CD14-positive monocyte (primary cell): Measurements from ENCODE around the gene COX15. TPM values are rescaled to one million over a fixed set of nuclear protein-coding genes. Genes with fewer than 3 reads are reported as not detected.

Experiments used
- DNase-seq, 3 donors: peaks; one replicate each; pipeline ENCODE4 v3.0.0-alpha.2; 2011 to 2022
- H2AFZ ChIP-seq: 2 replicates; pipeline ENCODE4 v1.6.0; 2012; ENCODE audit warnings: mild to moderate bottlenecking, low read depth, low read length, inconsistent platforms; ENCODE audit not compliant: insufficient read depth, poor library complexity, severe bottlenecking
- H3K27ac ChIP-seq, 2 donors: 1 replicate in 1 of 2; 2 replicates in 1 of 2; pipeline ENCODE4 v1.5.1; 2012 to 2013; ENCODE audit warnings: low read length in 2 of 2, control low read depth in 1 of 2, inconsistent platforms in 1 of 2, low read depth in 1 of 2, mild to moderate bottlenecking in 1 of 2
- H3K27me3 ChIP-seq, 2 donors: one replicate each; pipeline versions ENCODE4 v1.6.0 to v1.6.1; 2011 to 2013; ENCODE audit warnings: low read length in 2 of 2; ENCODE audit not compliant: control insufficient read depth in 2 of 2, insufficient read depth in 2 of 2
- H3K36me3 ChIP-seq, 2 donors: replicated peaks in 1 of 2; 1 replicate in 1 of 2; 2 replicates in 1 of 2; pipeline versions ENCODE4 v1.5.1 to v1.6.1; 2012 to 2013; ENCODE audit warnings: low read length in 2 of 2, control low read depth in 1 of 2, inconsistent platforms in 1 of 2, mild to moderate bottlenecking in 1 of 2; ENCODE audit not compliant: insufficient read depth in 2 of 2, control insufficient read depth in 1 of 2
- H3K4me1 ChIP-seq, 2 donors: 1 replicate in 1 of 2; 2 replicates in 1 of 2; pipeline versions ENCODE4 v1.5.1 to v1.6.1; 2012 to 2013; ENCODE audit warnings: low read length in 2 of 2, control low read depth in 1 of 2, inconsistent platforms in 1 of 2, mild to moderate bottlenecking in 1 of 2, moderate library complexity in 1 of 2; ENCODE audit not compliant: insufficient read depth in 2 of 2, control insufficient read depth in 1 of 2
- H3K4me2 ChIP-seq: replicated peaks from 2 replicates; pipeline ENCODE3; 2012; ENCODE audit warnings: low read length, moderate library complexity, mild to moderate bottlenecking; ENCODE audit not compliant: poor library complexity, severe bottlenecking; ENCODE audit errors: extremely low read depth
- H3K4me3 ChIP-seq, 3 experiments: fragments of 200-600 bp in 1 of 3; sonication (generic) in 1 of 3; replicated peaks in 1 of 3; 1 replicate in 2 of 3; 2 replicates in 1 of 3; pipeline ENCODE4 v1.5.1; 2011 to 2013; ENCODE audit warnings: low read length in 3 of 3, mild to moderate bottlenecking in 3 of 3, control low read depth in 2 of 3, low read depth in 2 of 3, inconsistent platforms in 1 of 3, moderate library complexity in 1 of 3
- H3K79me2 ChIP-seq: 2 replicates; pipeline ENCODE4 v1.6.0; 2012; ENCODE audit warnings: mild to moderate bottlenecking, control low read depth, inconsistent platforms, low read length, moderate library complexity; ENCODE audit not compliant: insufficient read depth
- H3K9ac ChIP-seq: 2 replicates; pipeline ENCODE4 v1.6.0; 2017; ENCODE audit warnings: low read length, mild to moderate bottlenecking; ENCODE audit not compliant: insufficient read depth, poor library complexity, severe bottlenecking
- H3K9me3 ChIP-seq, 2 donors: replicated peaks in 1 of 2; 1 replicate in 1 of 2; 2 replicates in 1 of 2; pipeline versions ENCODE4 v1.5.1 to v1.6.1; 2012 to 2013; ENCODE audit warnings: low read length in 2 of 2, control low read depth in 1 of 2; ENCODE audit not compliant: control insufficient read depth in 1 of 2, insufficient read depth in 1 of 2
- H4K20me1 ChIP-seq: 2 replicates; pipeline ENCODE4 v1.6.0; 2012; ENCODE audit warnings: mild to moderate bottlenecking, low read length, control low read depth, moderate library complexity; ENCODE audit not compliant: insufficient read depth
- H3K27ac Mint-ChIP-seq, 7 donors: one replicate each; pipeline ENCODE4 v1.8.0; 2020; ENCODE audit warnings: mild to moderate bottlenecking in 7 of 7, mixed read lengths in 7 of 7, moderate library complexity in 6 of 7, inconsistent platforms in 2 of 7
- H3K27me3 Mint-ChIP-seq, 3 donors: one replicate each; pipeline ENCODE4 v1.8.0; 2021 to 2022; ENCODE audit warnings: low read depth in 3 of 3, mild to moderate bottlenecking in 3 of 3, mixed read lengths in 3 of 3, moderate library complexity in 3 of 3, inconsistent platforms in 1 of 3
- H3K36me3 Mint-ChIP-seq, 2 donors: one replicate each; pipeline ENCODE4 v1.8.0; 2020; ENCODE audit warnings: mixed read lengths in 2 of 2, inconsistent platforms in 1 of 2, mild to moderate bottlenecking in 1 of 2
- H3K4me1 Mint-ChIP-seq: one replicate; pipeline ENCODE4 v1.8.0; 2020; ENCODE audit warnings: mild to moderate bottlenecking, mixed read lengths
- H3K4me3 Mint-ChIP-seq, 2 donors: one replicate each; pipeline ENCODE4 v1.8.0; 2020; ENCODE audit warnings: mild to moderate bottlenecking in 2 of 2, mixed read lengths in 2 of 2, moderate library complexity in 1 of 2
- H3K9me3 Mint-ChIP-seq, 7 donors: one replicate each; pipeline ENCODE4 v1.8.0; 2020 to 2022; ENCODE audit warnings: mixed read lengths in 7 of 7, mild to moderate bottlenecking in 6 of 7, moderate library complexity in 6 of 7, inconsistent platforms in 2 of 7
- CTCF ChIP-seq: fragments of 200-600 bp; IDR thresholded peaks from one replicate; pipeline ENCODE4 v1.8.0; 2022; ENCODE audit warnings: antibody characterized with exemption, mild to moderate bottlenecking
- WGBS: methylation state at CpG from one replicate; pipeline ENCODE4 v1.1.5; 2013; ENCODE audit warnings: missing lambda C conversion rate; ENCODE audit not compliant: insufficient coverage; 5-methylcytosine and 5-hydroxymethylcytosine counted together
- intact Hi-C, 2 donors: fragments of 100-400 bp; cut with micrococcal nuclease; formaldehyde crosslinking; loops; one replicate each; pipeline versions ENCODE4 v1.15.0 to v1.15.1; 2023
- polyA plus RNA-seq, 3 donors: library from polyadenylated mRNA; depleted of rRNA in 1 of 3; unstranded in 2 of 3; stranded (reverse) in 1 of 3; fragments of 300-500 nt in 2 of 3; fragments of >200 nt in 1 of 3; fragmentation: Illumina TruSeq in 2 of 3; gene quantifications; 1 replicate in 2 of 3; 2 replicates in 1 of 3; pipeline ENCODE4 v1.2.3, GENCODE V29; 2012 to 2021

Gene COX15
- polyA plus RNA-seq, 3 donors: 10.6 to 37.6 (median 35.7) TPM

- Histone ChIP-seq H3K79me2 (no peaks in the 10 kb centered on the region), H4K20me1 (no peaks in the 10 kb centered on the region), H3K4me2 (no peak overlapping the region), H3K27ac (no peak overlapping the region), H3K4me1 (peaks cover 30 to 43% of the 10 kb centered on the region in 2 donors), H3K27me3 (no peaks in the 10 kb centered on the region), H2AFZ (no peak overlapping the region), H3K9me3 (no peaks in the 10 kb centered on the region), H3K4me3 (no peak overlapping the region), H3K9ac (no peak overlapping the region), H3K36me3 (no peaks in the 10 kb centered on the region)
- peaks cover 42% of the 10 kb centered on the region for H3K4me1 Mint-ChIP-seq
- H3K9me3 Mint-ChIP-seq: peaks cover 0 to 1% (median 0%) of the 10 kb centered on the region in 7 donors
- no peaks in the 10 kb centered on the region for H3K36me3 Mint-ChIP-seq
- intact Hi-C loops: no loop called here
- H3K27ac Mint-ChIP-seq: peak overlapping the region in 4 of 7 donors; percentile 40 to 75 (median 62)
- H3K27me3 Mint-ChIP-seq: no peaks in the 10 kb centered on the region
- TF ChIP-seq CTCF: no peak
- DNase-seq: no peak
- H3K4me3 Mint-ChIP-seq: no peak overlapping the region
- no CpG with 5 or more reads among the region's 1 CpG for WGBS
Observed at GRCh38 chr10:99777918-99778714, 46.2 kb upstream of the COX15 start.

GRCh38 chr10:99775850-99776249, 43.9 kb upstream of the COX15 start:
- Histone ChIP-seq H3K4me2 (peak overlapping the region; percentile 13), H2AFZ (no peak overlapping the region), H3K9me3 (no peaks in the 10 kb centered on the region), H3K79me2 (no peaks in the 10 kb centered on the region), H4K20me1 (no peaks in the 10 kb centered on the region), H3K27me3 (no peaks in the 10 kb centered on the region), H3K36me3 (no peaks in the 10 kb centered on the region), H3K27ac (peak overlapping the region in 1 of 2 donors; percentile 63), H3K4me3 (no peak overlapping the region), H3K9ac (no peak overlapping the region), H3K4me1 (peaks cover 30 to 43% of the 10 kb centered on the region in 2 donors)
- no peaks in the 10 kb centered on the region for H3K36me3 Mint-ChIP-seq
- H3K4me3 Mint-ChIP-seq: peak overlapping the region in 1 of 2 donors; percentile 35
- DNase-seq: peak; percentile 46 to 74 (median 69)
- peaks cover 42% of the 10 kb centered on the region for H3K4me1 Mint-ChIP-seq
- no peaks in the 10 kb centered on the region for H3K27me3 Mint-ChIP-seq
- no peak for TF ChIP-seq CTCF
- H3K27ac Mint-ChIP-seq: peak overlapping the region in 6 of 7 donors; percentile 11 to 86 (median 70)
- intact Hi-C loops: no loop called here
- peaks cover 0 to 1% (median 0%) of the 10 kb centered on the region in 7 donors for H3K9me3 Mint-ChIP-seq
